Measurements from ENCODE around the gene SUSD1.
"Not testable (repeated sequence)": the region's sequence is repeated elsewhere in the genome, so short reads cannot be mapped to it uniquely, and the experiment has no call there.

The SUSD1 gene

DNA sequence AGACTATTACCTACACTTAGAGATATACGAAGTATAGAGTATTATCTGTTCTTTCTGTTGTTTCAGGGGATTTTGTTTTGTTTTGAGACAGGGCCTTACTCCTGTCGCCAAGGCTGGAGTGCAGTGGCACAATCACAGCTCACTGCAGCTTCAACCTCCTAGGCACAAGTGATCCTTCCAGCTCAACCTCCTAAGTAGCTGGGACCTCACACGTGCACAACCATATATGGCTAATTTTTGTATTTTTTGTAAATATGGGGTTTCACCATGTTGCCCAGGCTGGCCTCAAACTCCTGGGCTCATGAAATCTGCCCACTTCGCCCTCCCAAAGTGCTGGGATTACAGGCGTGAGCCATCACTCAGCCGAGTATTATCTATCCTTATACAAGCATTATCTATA lies 45.9 kb downstream of the SUSD1 start:
- no peak for DNase-seq (ENCODE audit: low read depth, low spot score)

DNA sequence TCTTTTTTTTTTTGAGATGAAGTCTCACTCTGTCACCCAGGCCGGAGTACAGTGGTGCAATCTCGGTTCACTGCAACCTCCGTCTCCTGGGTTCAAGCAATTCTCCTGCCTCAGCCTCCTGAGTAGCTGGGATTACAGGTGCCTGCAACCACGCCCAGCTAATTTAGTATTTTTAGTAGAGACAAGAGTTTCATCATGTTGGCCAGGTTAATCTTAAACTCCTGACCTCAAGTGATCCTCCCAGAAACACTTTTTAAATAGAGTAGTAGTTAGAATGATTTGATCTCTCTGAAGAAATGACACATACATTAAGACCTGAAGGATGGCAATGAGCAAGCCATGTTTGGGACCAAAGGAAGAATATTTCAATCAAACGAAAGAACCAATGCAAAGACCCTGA lies 46.7 kb downstream of the SUSD1 start:
- not testable (repeated sequence) for DNase-seq (ENCODE audit: low read depth, low spot score)

DNA sequence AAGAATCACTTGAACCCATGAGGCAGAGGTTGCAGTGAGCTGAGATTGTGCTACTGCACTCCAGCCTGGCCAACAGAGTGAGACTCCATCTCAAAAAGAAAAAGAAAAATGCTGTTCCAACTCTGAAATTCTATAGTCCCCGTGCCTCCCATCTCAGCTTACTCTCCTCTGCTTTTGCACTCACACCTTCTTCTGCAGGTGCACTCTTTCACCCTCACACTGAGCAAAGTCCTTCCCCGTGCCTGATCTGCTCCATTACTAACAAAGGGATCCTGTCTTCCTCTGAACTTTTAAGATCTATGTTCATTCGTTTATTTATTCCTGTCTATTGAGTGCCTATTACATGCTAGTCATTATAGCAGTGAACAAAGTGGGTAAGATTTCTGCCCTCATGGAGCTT lies 47.8 kb downstream of the SUSD1 start:
- no peak for DNase-seq (ENCODE audit: low read depth, low spot score)

DNA sequence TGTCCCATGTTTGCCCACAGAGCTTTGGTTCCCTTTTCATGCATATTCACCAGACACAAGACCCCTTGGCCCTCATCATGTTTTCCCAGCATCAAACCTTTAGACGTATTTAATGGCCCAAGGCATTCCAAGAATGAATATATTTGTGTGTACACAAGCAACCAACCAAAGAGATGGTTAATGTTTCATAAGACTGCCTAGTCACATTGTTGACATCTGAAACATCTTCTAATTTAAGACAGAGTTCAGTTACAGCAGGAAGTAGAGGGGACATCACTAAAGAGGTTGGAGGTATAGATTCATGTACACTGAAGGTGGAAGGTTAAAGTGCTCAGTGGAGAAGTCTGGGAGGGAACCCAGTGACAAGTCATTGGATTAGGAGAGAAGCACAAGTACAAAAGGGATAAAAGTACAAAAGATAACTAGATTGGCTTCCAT lies 49.1 kb downstream of the SUSD1 start:
- DNase-seq (ENCODE audit: low read depth, low spot score), result peak; percentile 51

DNA sequence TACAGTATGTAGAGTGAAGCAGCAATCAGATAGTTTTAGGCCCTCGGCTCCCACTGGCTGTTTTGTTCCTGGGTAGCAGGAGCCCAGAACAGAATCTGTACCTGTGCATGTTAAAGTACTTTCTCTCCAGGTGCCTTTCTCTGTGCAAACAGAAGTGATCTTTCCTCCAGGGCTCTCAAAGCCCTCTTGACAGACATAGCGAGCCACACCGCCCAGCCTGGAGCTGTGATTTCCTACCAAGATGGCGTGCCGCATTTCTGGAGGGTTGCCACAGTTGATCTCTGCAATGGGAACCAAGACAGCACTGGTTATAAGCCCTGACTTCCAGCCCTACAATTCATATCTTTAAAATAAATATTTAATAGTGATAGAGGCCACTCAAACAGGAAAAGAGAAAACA lies 50.9 kb downstream of the SUSD1 start:
- DNase-seq (ENCODE audit: low read depth, low spot score), result no peak

DNA sequence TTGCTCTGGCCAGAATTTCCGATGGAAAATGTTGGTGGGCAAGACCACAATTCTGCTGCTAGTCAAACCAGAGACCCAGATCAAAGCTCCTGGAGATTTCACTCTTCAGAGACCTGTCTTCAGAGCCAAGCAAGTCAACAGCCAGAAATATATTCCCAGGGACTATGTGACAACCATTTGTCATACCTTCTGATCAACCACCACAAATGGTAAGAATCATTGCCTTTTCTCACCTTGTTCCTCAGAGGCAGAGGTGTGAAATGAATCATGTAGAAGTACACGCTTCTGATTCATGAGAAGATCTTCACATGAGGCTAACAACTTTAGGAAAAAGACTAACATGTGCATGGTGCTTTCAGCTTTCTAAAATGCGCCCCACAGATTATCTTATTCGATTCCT lies 53.5 kb downstream of the SUSD1 start:
- no peak for DNase-seq (ENCODE audit: low read depth, low spot score)

DNA sequence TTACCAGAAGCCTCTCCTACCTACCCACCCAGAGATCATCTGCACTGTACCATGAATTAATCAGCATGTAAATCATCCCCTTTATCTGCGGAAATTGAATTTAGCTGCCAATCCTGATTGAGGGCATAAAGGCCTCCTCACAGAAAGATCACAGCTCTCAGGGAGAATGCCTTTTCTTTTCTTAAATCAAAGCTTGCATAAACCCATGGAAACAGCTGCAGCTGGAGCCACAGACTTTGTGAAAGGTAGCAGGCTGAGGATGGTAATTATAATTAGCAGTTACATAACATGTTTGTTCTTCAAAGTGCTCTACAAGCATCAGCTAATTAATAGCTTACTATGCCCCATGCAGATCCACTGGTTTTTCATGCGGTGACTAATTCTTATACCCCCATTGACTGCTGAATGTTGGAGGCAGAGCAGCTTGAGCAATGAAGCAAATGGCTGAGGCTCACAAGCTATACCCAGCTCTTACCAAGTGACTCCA lies 54.6 kb downstream of the SUSD1 start:
- DNase-seq (ENCODE audit: low read depth, low spot score), result peak; percentile 66

DNA sequence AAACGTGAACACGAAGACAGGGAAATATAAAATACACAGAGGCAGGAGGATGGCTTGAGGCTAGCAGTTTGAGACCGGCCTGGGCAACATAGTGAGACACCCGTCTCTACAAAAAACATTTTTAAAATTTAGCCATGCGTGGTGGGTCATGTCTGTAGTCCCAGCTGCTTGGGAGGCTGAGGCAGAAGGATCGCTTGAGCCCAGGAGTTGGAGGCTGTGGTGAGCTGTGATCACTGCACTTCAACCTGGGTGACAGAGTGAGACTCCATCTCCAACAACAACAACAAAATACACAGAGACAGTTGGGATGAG lies 55.1 kb downstream of the SUSD1 start:
- DNase-seq (ENCODE audit: low read depth, low spot score), result no peak

DNA sequence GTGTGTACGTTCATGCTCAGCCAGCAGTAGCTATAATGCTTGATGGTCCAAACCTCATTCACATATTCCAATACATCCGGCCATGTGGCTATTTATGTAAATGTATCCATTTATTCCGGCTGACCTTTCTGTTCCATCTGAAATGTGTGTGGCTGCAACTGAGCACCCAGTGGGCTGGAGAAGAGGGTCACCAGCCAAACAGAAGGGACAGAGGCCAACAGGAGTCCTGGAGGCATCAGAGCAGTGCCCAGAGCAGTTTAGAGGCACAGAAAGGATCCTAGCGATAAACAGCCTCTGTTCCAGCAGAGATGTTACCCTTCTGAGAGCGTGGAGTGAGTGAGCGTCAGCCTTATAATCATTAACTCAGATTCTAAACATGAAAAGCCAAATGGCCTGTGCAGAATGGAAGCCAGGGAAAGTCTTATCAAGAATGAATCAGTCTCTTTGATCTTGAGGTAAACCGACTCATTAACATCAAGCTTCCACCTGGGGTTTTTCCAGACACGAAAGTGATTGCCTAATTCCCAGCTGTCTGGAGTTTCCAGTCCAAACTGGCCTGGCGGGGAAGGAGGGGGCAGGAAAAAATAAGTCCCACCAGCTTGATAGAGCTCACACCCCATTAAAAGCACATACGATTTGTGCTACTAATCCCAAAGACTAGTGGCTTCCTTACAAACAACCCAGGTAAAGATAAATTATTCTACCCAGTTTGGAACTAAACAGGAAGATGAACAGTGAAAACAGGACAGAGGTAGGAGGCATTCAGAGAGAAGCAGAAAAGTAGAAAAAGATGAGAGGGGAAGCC lies 55.7 kb downstream of the SUSD1 start:
- DNase-seq (ENCODE audit: low read depth, low spot score), result peak; percentile 93

DNA sequence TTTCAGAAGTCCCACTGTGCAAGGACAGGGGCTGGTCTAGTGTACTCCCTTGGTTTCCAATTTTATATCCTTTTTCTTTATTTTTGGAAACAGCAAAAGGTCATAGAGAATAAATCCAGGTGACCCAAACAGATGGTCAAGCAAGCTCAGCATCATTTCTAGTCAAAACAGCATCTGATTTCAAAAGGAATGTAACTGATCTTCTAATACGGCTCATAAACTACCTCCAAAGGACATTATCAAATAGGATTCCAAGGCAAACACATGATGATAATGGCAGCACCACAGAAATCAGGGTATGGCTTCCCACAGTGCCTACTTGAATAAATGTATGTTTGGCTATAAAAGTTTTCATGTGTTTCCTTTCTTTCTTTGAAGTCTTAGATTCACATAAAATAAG lies 57.1 kb downstream of the SUSD1 start:
- no peak for DNase-seq (ENCODE audit: low read depth, low spot score)

DNA sequence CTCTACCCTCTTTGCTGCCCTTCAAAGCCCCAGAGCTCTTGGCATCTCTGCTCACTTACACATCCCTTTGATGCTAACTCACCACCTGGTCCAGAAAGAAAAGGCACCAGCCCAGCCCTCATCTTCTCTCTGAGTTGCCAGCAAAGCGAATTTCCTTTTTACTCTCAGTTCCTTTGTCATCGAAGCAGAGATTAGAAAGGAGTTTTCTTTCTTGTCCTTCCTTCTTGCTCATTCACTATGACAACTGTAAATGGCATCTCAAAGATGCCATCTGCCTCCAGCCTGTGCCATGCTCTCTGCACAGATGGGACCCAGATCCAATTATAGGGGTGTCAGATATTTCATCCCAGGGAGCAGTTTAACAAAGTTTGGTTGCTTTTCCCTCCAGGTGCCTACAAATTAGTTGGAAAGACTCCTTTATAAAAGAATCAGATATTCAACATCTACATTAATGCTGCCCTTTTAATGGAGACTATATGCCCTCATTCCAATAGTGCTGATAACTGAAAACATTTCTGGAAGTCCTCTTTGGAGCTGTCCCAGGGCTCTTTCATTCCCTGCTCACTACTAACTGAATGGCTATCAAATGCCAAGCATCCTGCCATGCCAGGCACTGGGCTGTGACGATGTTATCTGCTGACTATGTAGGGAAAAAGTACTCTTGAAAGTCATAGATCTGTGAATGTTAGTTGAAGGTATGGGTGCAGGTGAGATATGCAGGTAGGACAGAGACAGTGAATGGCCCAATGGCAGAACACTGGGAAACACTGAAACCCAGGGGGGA lies 58.9 kb downstream of the SUSD1 start:
- no peak for DNase-seq (ENCODE audit: low read depth, low spot score)

DNA sequence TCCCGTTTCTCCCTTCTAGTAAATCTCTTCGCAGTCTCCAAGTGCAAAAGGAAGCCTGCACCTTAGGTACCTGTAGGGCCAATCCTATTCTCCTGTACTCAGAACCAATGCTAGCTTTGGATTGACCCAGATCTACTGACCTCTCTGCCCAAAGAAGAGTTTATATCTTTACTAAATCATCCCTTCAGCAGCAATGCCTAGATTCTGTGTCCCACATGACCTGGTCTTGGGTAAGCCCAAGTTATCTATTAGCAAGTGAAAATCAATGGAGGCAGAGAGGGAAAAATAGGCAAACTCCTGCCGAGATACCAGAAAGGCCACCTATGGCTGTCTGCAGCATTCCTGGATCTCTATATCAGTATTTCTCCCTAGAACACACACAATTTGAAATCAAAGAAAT lies 60.0 kb downstream of the SUSD1 start:
- no peak for DNase-seq (ENCODE audit: low read depth, low spot score)

DNA sequence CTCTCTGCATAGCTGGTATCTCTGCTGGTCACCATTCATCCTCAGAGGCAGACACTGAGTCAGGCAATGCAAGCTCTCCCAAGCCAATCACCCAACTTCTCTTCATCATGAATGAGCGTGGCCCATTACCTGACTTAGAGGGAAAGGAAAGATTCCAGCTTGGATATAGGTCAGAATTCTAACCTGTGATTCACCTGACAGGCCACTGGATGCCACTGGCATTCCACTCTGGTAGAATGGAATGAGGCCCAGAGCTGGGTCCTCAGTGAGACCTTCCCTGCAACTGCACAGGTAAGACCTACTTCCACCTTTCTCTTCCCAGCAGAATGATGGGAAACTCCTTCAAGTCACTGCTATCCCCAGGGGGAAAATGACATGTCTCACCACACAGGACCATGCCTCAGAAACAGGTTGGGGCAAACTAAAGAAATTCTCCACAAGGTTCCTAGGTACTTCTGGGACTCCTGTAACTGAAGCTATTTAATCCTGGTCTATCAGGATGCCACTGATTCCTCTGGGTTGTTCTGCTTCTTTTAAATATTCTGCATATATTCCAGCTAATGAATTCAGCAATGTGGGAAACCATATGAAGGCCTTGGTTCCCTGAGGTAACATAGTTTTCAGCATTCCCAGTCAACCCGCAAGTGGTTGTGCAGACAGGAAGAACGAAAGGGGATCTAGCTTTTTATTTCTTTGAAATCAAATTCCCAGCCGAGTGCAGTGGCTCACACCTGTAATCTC lies 62.0 kb downstream of the SUSD1 start:
- DNase-seq (ENCODE audit: low read depth, low spot score), result peak; percentile 55

DNA sequence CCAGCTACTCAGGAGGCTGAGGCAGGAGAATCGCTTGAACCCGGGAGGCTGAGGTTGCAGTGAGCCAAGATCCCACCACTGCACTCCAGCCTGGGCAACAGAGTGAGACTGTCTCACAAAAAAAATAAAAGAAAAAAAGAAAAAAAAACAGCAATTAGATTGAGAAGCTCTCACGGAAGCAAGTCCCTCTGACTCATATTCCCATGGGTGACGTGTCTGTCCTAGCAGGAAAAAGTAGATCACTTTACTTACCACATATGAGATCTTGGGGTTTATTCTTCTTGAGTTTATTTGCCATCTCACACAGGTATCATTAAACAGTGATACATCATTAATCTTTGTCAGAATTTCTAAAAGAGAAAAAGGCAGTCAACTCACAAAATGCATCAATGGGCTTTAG lies 62.6 kb downstream of the SUSD1 start:
- DNase-seq (ENCODE audit: low read depth, low spot score), result peak; percentile 78

DNA sequence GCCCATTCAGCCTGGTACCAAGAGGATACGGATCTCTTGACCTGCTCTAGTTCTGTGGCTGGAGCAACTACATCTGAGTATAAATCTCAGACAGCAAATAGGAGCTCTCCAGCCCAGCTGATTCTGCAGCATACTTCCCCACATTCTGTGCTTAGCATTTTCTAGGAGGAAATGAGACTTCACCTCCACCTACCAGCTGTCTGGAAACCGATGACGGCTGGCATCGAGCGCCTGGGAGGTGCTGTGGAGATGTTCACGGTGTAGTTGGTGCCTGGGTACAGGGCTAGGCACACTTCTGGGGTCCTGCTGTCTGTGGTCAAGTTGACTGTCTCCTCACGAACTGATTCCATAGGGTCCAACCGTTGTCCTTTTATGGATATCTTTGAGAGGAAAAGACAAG lies 63.6 kb downstream of the SUSD1 start:
- no peak for DNase-seq (ENCODE audit: low read depth, low spot score)

DNA sequence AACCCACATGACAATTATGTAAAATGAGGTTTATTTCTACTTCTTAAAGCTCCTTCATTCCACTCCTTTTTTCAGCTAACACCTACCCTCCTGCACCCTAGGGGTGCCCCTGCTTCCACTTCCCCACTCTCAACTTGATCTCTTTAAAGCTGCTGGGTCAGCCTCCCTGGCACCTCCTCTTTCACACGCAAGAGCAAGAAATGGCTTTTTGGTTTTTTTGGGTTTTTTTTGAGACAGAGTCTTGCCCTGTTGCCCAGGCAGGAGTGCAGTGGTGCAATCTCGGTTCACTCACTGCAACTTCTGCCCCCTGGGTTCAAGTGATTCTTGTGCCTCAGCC lies 64.4 kb downstream of the SUSD1 start:
- no peak for DNase-seq (ENCODE audit: low read depth, low spot score)

DNA sequence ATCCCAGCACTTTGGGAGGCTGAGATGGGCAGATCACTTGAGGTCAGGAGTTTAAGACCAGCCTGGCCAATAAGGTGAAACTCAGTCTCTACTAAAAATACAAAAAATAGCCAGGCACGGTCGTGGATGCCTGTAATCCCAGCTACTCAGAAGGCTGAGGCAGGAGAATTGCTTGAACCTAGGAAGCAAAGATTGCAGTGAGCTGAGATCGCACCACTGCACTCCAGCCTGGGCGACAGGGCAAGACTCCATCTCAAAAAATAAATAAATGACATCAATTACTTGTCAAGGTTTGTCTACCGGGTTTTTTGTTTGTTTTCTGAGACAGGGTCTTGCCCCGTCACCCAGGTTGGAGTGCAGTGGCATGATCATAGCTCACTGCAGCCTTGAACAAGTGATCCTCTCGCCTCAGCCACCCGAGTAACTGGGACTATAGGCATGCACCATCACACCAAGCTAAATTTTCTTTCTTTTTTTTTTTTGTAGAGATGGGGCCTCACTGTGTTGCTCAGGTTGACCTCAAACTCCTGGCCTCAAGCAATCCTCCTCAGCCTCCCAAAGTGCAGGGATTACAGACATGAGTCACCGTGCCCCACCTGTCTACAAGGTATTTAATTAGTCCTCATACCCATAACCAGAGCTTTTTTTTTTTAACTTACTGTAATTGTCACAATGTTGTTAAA lies 64.9 kb downstream of the SUSD1 start:
- DNase-seq (ENCODE audit: low read depth, low spot score), result no peak

DNA sequence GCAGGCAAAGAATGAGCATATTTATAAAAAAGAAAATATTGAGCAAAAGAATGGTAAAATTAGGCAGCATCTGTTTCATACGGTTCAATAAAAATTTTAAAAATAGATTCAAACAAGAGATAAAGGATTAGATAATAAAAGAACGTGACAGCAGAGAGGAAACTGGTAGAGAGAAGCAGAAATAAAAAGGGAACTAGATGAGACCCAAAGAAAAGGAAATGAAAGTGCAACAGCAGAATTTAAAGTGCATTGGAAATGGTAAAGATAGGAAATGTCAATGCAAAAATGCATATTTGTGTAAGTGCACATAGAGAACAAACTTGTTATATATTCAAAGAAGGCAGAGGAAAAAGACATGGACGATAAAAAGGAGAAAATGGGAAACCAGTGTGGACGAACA lies 70.2 kb downstream of the SUSD1 start:
- DNase-seq (ENCODE audit: low read depth, low spot score), result no peak

DNA sequence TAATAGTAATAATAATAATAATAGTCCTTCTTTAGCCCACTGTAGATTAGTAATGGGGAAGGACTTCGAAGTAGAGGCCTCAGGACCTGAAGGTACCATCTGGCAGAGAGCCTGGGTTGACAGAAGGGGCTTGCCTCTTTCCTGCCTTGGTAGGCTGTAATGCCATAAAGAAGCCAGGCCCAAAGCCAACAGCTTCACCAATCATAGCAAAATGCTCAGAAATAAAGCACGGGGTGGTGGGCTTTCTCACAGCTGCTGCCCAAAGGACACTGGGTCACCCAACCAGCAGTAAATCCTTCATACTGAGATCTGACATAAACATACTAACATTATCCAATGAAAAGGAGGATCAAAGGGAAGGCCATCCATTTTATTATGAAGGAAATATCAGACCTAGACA lies 70.7 kb downstream of the SUSD1 start:
- no peak for DNase-seq (ENCODE audit: low read depth, low spot score)

DNA sequence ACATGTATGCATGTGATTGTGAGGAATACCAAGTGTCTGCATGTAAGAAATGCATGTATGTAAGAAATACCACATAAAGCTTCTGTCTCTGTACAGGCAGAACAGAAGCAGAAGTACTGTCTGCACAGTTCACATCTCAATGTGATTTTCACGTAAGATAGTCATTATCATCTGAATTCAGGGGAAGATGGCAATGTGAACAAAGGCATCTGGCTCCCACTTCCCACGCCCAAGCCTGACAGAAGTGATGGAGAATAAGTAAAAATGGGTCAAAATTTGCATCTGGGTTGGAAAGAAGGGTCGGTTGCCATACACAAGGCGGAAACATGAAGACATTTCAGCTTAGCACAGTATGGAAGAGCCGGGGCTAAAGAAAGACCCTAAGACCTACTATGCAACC lies 71.7 kb downstream of the SUSD1 start:
- no peak for DNase-seq (ENCODE audit: low read depth, low spot score)

DNA sequence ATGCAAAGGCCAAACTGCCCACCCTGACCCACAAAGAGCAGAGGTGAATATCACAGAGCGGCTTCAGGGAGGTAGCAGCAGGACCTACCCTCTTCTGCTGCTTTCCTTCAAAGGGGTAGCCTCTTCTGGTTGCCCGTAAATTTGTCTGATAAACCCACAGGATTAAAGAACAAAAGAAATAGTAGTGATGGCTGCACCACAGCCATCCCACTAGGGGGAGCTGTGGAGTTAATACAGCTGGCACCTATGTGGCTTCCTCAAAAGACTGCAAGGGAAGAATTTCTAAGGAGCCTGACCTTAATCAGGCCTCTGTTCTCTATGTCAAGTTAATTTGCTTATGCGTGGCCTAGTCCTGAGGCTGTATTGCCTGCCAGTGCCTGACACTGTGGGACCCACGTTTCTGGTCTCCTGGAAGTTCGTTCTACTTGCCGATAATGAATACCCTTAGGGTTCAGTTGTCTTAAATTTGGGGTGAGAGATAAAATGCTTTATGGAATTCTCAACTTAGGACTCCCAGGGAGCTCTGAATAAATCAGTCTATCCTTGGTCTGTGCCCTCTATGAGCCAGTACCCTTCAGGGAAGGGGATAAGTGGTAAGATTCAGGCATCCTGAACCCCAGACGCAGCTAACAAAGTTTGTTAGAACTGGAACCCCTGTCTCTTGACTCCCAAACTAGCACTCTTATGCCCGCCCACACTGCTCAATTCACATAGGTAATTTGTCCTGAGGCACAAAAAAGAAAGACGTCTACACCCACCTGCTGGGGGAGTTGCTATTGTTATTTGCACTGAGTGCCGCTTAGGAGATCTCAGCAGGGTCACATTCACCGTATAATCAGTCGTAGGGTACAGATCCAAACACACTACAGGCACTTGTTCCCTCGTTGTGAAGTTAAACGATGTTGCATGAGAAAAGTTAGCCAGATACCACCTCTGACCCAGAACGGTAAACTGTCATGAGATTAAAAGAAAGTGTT lies 77.1 kb downstream of the SUSD1 start:
- peak; percentile 88 for DNase-seq (ENCODE audit: low read depth, low spot score)
